HepG2 (cell line): Measurements from ENCODE around the gene ITPR1. TPM values are rescaled to one million over a fixed set of nuclear protein-coding genes. Genes with fewer than 3 reads are reported as not detected.

ENCODE experiments used
- ATAC-seq: fragments of 200-7000 bp; cut with Tn5 transposase; 3 replicates; pipeline ENCODE4 v1.9.1; 2020; ENCODE audit warnings: mild to moderate bottlenecking, moderate library complexity
- BruUV-seq: library from RNA; stranded (reverse); fragments of 400-500 nt; replicated peaks from 2 replicates; lab custom pipeline; 2021; lab: Mats Ljungman, UMichigan
- CTCF ChIA-PET: fragments of 300-600 bp; formaldehyde crosslinking; extraction: SDS; loops from one replicate; lab custom pipeline; 2021; ENCODE audit warnings: low total read pairs, inconsistent platforms, low intra/inter-chr PET ratio; lab: Yijun Ruan, JAX
- POLR2A ChIA-PET: fragments of 350-600 bp; sonication (Branson Sonifier 250); formaldehyde crosslinking; loops from one replicate; lab custom pipeline; 2020; ENCODE audit warnings: antibody characterized with exemption, inconsistent platforms; lab: Yijun Ruan, JAX
- DNase-seq: peaks from one replicate; pipeline ENCODE4 v3.0.0-alpha.2; 2015; ENCODE audit warnings: low spot score
- FAIRE-seq: peaks from 3 replicates; lab custom pipeline; 2011; peaks lifted over from hg19 to GRCh38; lab: Jason Lieb, UNC
- H2AFZ ChIP-seq: one replicate; pipeline ENCODE4 v1.6.1; 2011; ENCODE audit warnings: low read length, inconsistent platforms
- H3K27ac ChIP-seq: fragments of 300-600 bp; 3 replicates; pipeline ENCODE4 v1.8.0; 2011; ENCODE audit warnings: mixed run types, mild to moderate bottlenecking, mixed read lengths, low read length, inconsistent platforms; ENCODE audit not compliant: insufficient read depth; ENCODE audit errors: extremely low read length
- H3K27me3 ChIP-seq, 2 experiments: fragments of 200-600 bp in 1 of 2; 2 replicates in 1 of 2; 3 replicates in 1 of 2; pipeline versions ENCODE4 v1.6.0 to v1.8.0; 2011; ENCODE audit warnings: low read length in 2 of 2, mild to moderate bottlenecking in 2 of 2, moderate library complexity in 2 of 2, inconsistent platforms in 1 of 2; ENCODE audit not compliant: insufficient read depth in 2 of 2, control insufficient read depth in 1 of 2
- H3K36me3 ChIP-seq, 2 experiments: fragments of 200-600 bp in 1 of 2; replicated peaks in 1 of 2; 2 replicates in 1 of 2; 3 replicates in 1 of 2; pipeline versions ENCODE4 v1.5.1 to v1.8.0; 2011; ENCODE audit warnings: low read length in 2 of 2, inconsistent platforms in 1 of 2; ENCODE audit not compliant: insufficient read depth in 2 of 2, control insufficient read depth in 1 of 2
- H3K4me1 ChIP-seq: 2 replicates; pipeline ENCODE4 v1.5.1; 2012; ENCODE audit warnings: low read length, inconsistent platforms; ENCODE audit not compliant: insufficient read depth
- H3K4me2 ChIP-seq: 2 replicates; pipeline ENCODE4 v1.6.0; 2011; ENCODE audit warnings: low read depth, low read length, inconsistent platforms
- H3K4me3 ChIP-seq, 3 experiments: fragments of 200-600 bp in 1 of 3; sonication (generic), shearing (Covaris generic) in 1 of 3; replicated peaks in 1 of 3; 2 replicates each; pipeline ENCODE4 v1.5.1; 2011 to 2016; ENCODE audit warnings: low read length in 3 of 3, inconsistent platforms in 2 of 3, low read depth in 2 of 3, mild to moderate bottlenecking in 2 of 3, control low read depth in 1 of 3, mixed read lengths in 1 of 3; ENCODE audit not compliant: insufficient read depth in 1 of 3
- H3K79me2 ChIP-seq: one replicate; pipeline ENCODE4 v1.6.1; 2011; ENCODE audit warnings: low read length, inconsistent platforms; ENCODE audit not compliant: insufficient read depth
- H3K9ac ChIP-seq: 2 replicates; pipeline ENCODE4 v1.6.0; 2011; ENCODE audit warnings: mild to moderate bottlenecking, low read depth, low read length, inconsistent platforms; ENCODE audit not compliant: insufficient read depth
- H3K9me3 ChIP-seq: 2 replicates; pipeline ENCODE4 v1.5.1; 2012; ENCODE audit warnings: mild to moderate bottlenecking, low read length
- H4K20me1 ChIP-seq: 2 replicates; pipeline ENCODE4 v1.6.0; 2011; ENCODE audit warnings: inconsistent platforms, mild to moderate bottlenecking, low read length, moderate library complexity; ENCODE audit not compliant: insufficient read depth
- CSRNP1 ChIP-seq: sonication (generic); formaldehyde crosslinking; IDR thresholded peaks from 2 replicates; pipeline ENCODE4 v1.8.1; 2023; ENCODE audit warnings: mild to moderate bottlenecking, missing genetic modification reagents
- IRF9 ChIP-seq: sonication (generic); formaldehyde crosslinking; IDR thresholded peaks from 2 replicates; pipeline ENCODE4 v1.8.0; 2022; ENCODE audit warnings: missing genetic modification reagents, mild to moderate bottlenecking, borderline replicate concordance
- SMAD3 ChIP-seq: sonication (generic); formaldehyde crosslinking; IDR thresholded peaks from 2 replicates; pipeline ENCODE4 v1.4.0; 2020; ENCODE audit warnings: missing genetic modification reagents
- ZNF234 ChIP-seq: sonication (generic); formaldehyde crosslinking; conservative IDR thresholded peaks from 2 replicates; pipeline ENCODE4 v1.5.1; 2020; ENCODE audit warnings: mild to moderate bottlenecking, missing genetic modification reagents
- ZNF607 ChIP-seq: sonication (generic); formaldehyde crosslinking; IDR thresholded peaks from 2 replicates; pipeline ENCODE4 v1.5.1; 2020; ENCODE audit warnings: missing genetic modification reagents, mild to moderate bottlenecking, borderline replicate concordance
- ZNF780A ChIP-seq: sonication (generic); formaldehyde crosslinking; IDR thresholded peaks from 2 replicates; pipeline ENCODE4 v1.8.0; 2022; ENCODE audit warnings: mild to moderate bottlenecking, missing genetic modification reagents, moderate library complexity
- ZNF781 ChIP-seq: sonication (generic); formaldehyde crosslinking; IDR thresholded peaks from 2 replicates; pipeline ENCODE4 v1.5.1; 2020; ENCODE audit warnings: borderline replicate concordance, mild to moderate bottlenecking, missing genetic modification reagents; ENCODE audit errors: not compliant biosample characterization
- WGBS: methylation state at CpG from one replicate; pipeline ENCODE4 v1.1.6; 2017; ENCODE audit warnings: low lambda C conversion rate; 5-methylcytosine and 5-hydroxymethylcytosine counted together
- in situ Hi-C: cut with HindIII; loops from 2 replicates; pipeline ENCODE4 v1.10.0; 2017; ENCODE audit warnings: low pct_unique_long_range_greater_than_20kb; ENCODE audit not compliant: extremely low pct_ligation_motif_present
- intact Hi-C: fragments of 100-400 bp; cut with micrococcal nuclease; formaldehyde crosslinking; loops from one replicate; pipeline ENCODE4 v1.10.0; 2022; ENCODE audit not compliant: unreplicated experiment
- polyA plus RNA-seq, 8 experiments: library from polyadenylated mRNA; depleted of rRNA in 3 of 8; stranded (reverse) in 7 of 8; unstranded in 1 of 8; fragments of >200 nt; fragmentation: Illumina TruSeq in 4 of 8; extraction: Trizol in 4 of 8; gene quantifications; 2 replicates each; pipeline versions ENCODE4 v1.2.1 to v1.2.3, GENCODE V29; 2011 to 2016; ENCODE audit warnings: low read depth in 4 of 8, missing spikeins in 1 of 8, mixed read lengths in 1 of 8; ENCODE audit not compliant: insufficient read depth in 1 of 8
- total RNA-seq, 5 experiments: library from RNA; depleted of rRNA; stranded (reverse); fragments of >200 nt; fragmentation: Illumina TruSeq; extraction: Trizol; gene quantifications; 2 replicates each; pipeline ENCODE4 v1.2.3, GENCODE V29; 2016; ENCODE audit warnings: low read depth in 1 of 5
- TF ChIP-seq, protein P1 (sequence below): conservative IDR thresholded peaks from 2 replicates; pipeline ENCODE4 v1.6.1; 2018; ENCODE audit warnings: missing genetic modification reagents
- TF ChIP-seq, protein P2 (sequence below): sonication (generic); formaldehyde crosslinking; IDR thresholded peaks from 2 replicates; pipeline ENCODE4 v1.4.0; 2020; ENCODE audit warnings: mild to moderate bottlenecking, missing genetic modification reagents, borderline replicate concordance

The ITPR1 gene
- total and polyA plus RNA-seq, 2 of the 13 experiments (the other 11 are each of a cell fraction or from before 2014, with no cell fraction given): 10.0 to 11.4 TPM

DNA sequence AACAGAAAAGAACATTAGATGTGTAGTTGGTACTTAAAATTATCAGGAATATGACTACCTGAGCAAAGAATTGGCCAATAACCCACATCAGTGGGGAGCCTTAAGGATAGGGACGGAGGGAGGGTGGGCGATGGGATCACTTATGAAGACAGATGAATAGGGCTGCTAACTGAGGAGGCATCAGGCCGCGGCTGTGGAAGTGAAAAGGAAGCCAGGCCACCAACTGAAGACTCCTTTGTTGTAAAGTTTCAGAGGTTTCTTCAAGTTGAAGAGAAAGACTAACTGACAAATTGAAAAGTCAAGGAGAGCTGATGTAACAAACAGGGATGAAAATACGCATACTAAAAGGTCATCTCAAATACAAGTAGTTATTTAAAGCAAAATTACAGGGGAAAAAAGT, 350.5 kb downstream of the ITPR1 start:
- Histone ChIP-seq H3K4me1 (no peaks in the 10 kb centered on the region), H2AFZ (no peak overlapping the region), H3K4me2 (no peak overlapping the region), H3K79me2 (no peaks in the 10 kb centered on the region), H4K20me1 (no peaks in the 10 kb centered on the region), H3K27me3 (no peaks in the 10 kb centered on the region), H3K4me3 (no peak overlapping the region)
- over 99% methylated on average over 5 of the region's 5 CpGs for WGBS
- no peak for ATAC-seq
- in situ Hi-C loops: no loop called here
- ChIA-PET POLR2A (no interaction called here), CTCF (no interaction called here)
- no peak for FAIRE-seq
- DNase-seq: no peak
- TF ChIP-seq, protein P1, sequence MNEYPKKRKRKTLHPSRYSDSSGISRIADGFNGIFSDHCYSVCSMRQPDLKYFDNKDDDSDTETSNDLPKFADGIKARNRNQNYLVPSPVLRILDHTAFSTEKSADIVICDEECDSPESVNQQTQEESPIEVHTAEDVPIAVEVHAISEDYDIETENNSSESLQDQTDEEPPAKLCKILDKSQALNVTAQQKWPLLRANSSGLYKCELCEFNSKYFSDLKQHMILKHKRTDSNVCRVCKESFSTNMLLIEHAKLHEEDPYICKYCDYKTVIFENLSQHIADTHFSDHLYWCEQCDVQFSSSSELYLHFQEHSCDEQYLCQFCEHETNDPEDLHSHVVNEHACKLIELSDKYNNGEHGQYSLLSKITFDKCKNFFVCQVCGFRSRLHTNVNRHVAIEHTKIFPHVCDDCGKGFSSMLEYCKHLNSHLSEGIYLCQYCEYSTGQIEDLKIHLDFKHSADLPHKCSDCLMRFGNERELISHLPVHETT (CRISPR knock-in tag): no peak
- TF ChIP-seq ZNF780A (CRISPR knock-in tag): no peak
- TF ChIP-seq, all 625 proteins: peak for 0
- H3K27ac ChIP-seq: no peak overlapping the region
- H3K9ac ChIP-seq: no peak overlapping the region
- BruUV-seq: no TSS peak
- H3K36me3 ChIP-seq: 0 out of 5 replicates have a peak, but pooled peaks cover 0 to 2% of the 10 kb centered on the region in 2 experiments
- H3K9me3 ChIP-seq: no peaks in the 10 kb centered on the region
- intact Hi-C loops: no loop called here

- BruUV-seq: no TSS peak
- H4K20me1 ChIP-seq: no peaks in the 10 kb centered on the region
- CTCF ChIA-PET: no interaction called here
- TF ChIP-seq SMAD3 (CRISPR knock-in tag) (no peak), ZNF781 (no peak), ZNF607 (no peak), CSRNP1 (no peak), ZNF234 (no peak), IRF9 (no peak)
- TF ChIP-seq, protein P2, sequence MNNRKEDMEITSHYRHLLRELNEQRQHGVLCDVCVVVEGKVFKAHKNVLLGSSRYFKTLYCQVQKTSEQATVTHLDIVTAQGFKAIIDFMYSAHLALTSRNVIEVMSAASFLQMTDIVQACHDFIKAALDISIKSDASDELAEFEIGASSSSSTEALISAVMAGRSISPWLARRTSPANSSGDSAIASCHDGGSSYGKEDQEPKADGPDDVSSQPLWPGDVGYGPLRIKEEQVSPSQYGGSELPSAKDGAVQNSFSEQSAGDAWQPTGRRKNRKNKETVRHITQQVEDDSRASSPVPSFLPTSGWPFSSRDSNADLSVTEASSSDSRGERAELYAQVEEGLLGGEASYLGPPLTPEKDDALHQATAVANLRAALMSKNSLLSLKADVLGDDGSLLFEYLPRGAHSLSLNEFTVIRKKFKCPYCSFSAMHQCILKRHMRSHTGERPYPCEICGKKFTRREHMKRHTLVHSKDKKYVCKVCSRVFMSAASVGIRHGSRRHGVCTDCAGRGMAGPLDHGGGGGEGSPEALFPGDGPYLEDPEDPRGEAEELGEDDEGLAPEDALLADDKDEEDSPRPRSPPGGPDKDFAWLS (CRISPR knock-in tag): no peak
- TF ChIP-seq, all 625 proteins: peak for 0
- no peak overlapping the region for H3K4me2 ChIP-seq
- H3K9ac ChIP-seq: no peak overlapping the region
- no peaks in the 10 kb centered on the region for H3K79me2 ChIP-seq
- POLR2A ChIA-PET: no interaction called here
- intact Hi-C loops: no loop called here
- H3K36me3 ChIP-seq: no peaks in the 10 kb centered on the region
- no peak for ATAC-seq
- no peak for DNase-seq
- H3K9me3 ChIP-seq: no peaks in the 10 kb centered on the region
- no peaks in the 10 kb centered on the region for H3K4me1 ChIP-seq
- no peak overlapping the region for H2AFZ ChIP-seq
- no peak overlapping the region for H3K27ac ChIP-seq
- H3K4me3 ChIP-seq: no peak overlapping the region
- H3K27me3 ChIP-seq: no peaks in the 10 kb centered on the region
- 97% methylated on average over 3 of the region's 3 CpGs for WGBS
- in situ Hi-C loops: no loop called here
- FAIRE-seq: no peak
Observed at GRCh38 chr3:4845882-4846281, 352.7 kb downstream of the ITPR1 start.
